HG03457 (cell line): Measurements from ENCODE around the gene OLFML2B.
"Not testable (repeated sequence)": the region's sequence is repeated elsewhere in the genome, so short reads cannot be mapped to it uniquely, and the experiment has no call there.

Source experiments
- ATAC-seq: cut with Tn5 transposase; IDR thresholded peaks from one replicate; pipeline ENCODE4 v1.9.1; 2021; ENCODE audit warnings: moderate number of reproducible peaks; ENCODE audit not compliant: unreplicated experiment

Gene OLFML2B

DNA sequence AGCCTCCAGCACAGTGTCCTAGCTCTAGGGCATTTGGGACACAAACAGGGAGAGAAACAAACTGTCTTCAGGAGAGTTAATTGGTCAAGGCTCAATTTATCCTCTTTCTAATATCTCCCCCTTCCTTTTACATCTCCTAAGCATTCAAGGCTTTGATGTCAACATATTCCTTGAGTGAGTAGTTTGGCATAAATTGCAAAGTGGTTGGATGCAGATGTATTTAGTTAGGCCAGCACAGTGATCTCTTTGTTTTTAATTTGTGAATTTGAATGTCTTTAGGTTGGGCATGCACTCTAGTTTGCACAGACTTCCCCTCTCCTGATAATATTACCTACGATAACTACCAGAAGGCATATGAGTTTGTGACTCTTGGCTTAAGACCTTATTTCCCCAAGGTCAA, 12.5 kb upstream of the OLFML2B start:
- ATAC-seq: no peak

DNA sequence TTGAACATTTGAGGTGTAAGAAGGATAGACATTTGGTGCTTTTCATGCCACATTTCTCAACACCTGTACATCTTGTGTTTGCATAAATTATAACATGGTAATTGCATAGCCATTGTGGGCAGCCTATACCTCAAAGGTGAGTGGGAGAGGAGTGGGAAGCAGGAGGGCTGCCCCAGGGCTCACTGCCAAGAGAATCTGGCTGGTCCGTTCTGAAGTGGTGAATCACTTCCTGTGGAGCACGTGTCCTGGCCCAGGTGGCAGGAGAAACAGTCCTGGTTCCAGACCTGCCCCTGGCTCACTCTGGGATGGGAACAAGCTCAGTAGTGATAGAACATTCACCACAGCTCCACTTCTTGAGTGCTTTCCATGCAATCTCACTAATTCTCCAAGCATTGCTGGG, 11.6 kb upstream of the OLFML2B start:
- ATAC-seq: no peak

DNA sequence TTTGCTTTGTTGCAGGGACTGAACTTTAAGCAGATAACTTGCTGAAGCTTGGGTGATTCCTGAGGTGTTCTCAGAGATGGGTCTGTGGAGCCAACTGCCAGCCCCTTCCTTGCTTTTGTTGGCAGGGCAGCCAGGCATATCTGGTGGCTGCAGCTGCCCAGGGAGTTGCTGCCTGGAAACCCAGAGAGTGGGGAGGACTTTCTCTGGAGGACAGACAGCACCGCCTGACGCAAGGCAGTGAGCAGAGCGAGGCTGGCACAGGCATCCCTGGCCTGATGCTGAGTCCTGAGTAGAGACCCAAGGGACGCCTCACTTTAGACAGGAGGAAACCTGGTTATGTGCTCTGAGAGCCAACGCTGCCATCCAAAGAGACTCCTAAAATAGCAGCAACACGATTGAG, 9.8 kb upstream of the OLFML2B start:
- ATAC-seq: no peak

DNA sequence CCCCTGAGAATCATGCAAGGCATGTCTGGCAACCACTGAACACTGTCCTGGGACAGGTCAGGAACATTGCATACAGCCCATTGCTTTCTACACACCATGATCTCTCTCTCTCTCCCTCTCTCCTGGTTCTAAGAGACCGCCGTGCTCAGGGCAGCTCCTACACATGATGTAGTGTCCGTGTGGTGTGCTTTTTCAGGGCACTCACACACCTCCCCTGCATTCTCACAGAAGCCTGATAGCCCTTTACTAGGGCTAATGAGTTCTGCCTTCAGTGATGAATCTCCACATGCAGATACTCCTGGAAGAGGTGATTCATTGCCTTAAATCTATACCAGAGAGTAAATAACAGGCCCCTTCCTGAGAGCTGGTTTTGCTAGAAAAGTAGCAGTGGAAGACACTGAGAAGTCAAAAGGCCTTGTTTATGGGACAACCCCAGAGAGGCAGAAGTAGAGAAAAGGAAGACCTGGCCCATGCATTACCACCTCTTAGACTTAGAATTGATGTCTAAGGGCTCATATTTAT, 7.2 kb upstream of the OLFML2B start:
- ATAC-seq: no peak

DNA sequence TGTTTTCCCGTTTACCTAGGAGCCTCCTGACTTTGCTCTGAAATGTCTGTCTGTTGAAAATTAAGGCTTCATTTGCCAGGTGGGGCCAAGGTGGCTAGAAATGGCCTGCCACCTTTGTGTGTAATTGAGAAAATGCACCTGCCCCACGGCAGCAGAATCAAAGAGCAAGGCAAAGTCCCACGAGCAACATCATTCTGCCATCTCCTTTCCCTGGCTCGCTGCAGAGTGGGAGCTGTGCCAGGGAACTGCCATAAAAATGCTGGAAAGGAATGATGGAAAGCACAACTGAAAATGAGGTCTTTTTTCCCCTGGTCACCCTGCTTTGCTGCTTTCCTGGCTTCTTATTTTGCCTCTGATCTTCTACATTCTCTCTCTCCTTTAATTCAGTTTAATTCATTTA, 5.5 kb upstream of the OLFML2B start:
- ATAC-seq: no peak

DNA sequence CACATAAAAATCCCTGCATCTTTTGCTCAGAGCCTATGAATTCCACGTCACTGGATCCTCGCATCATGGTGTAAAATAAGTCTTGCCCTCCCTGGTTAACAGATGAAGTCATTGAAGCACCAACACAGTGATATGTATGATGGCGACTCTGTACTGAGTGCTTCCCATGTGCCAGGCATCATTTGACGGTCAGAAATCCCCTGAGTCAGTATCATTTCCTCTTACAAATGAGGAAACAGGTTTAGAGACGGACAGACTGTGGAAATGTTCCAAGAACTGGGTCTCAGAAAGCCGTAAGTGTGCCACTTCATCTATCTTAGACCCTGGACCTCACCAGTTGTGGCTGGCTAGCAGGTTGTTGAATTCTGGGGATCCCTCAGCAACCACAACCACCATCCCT, 5.1 kb upstream of the OLFML2B start:
- no peak for ATAC-seq

DNA sequence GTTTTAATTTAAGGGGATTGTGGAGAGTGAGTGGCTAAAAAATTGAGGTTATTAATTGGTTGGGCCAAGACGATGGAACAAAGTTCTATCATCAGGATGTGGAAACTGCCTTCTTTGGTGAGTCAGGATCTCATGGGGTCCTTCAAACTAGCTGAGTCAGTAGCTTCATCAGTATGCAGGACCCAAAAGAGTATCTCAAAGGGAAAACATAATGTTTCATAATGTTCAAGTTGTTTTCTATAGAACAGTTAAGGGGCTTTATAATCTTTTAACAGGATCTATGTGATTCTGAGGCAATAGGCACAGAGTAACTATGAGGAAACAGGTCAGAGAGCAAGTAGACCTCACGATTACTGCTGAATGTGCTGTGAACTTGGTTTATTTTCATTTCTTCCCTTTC, 3.2 kb upstream of the OLFML2B start:
- ATAC-seq: no peak

DNA sequence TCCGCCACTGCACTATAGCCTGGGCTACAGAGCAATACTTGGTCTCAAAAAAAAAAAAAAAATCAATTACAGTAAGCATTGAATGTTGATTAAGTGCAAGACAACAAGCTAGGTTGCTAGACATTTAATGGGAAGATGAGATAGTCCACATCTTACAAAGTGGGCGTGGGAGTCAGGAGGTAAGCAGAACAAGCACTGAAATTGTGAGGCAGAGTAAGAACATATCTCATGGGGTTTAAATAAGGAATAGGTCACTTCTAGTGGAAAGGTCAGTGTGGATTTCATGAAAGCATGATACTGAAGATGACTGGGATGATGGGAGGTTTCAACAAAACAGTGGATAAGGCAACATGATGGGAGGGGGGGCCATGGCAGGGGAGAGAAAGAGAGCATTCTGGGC, 1.9 kb upstream of the OLFML2B start:
- ATAC-seq: no peak

DNA sequence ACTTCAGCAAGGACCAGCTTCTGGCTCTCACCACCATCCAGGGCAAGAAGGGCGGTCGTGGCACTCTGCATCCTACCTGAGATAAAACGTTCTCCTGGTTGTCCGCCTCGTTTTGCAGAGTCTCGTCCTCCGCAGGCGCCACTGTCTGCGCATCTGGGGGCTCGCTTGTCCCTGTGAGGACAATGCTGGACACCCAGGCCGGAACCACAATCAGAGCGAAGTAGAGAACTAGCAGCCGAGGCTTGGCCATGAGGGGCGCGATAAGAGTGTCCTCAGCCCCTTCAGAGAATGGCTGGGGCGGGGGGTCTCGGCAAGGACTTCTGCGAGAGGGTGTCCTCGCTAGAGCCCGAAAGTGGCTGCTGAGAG, 505 bp downstream of the OLFML2B start:
- no peak for ATAC-seq

DNA sequence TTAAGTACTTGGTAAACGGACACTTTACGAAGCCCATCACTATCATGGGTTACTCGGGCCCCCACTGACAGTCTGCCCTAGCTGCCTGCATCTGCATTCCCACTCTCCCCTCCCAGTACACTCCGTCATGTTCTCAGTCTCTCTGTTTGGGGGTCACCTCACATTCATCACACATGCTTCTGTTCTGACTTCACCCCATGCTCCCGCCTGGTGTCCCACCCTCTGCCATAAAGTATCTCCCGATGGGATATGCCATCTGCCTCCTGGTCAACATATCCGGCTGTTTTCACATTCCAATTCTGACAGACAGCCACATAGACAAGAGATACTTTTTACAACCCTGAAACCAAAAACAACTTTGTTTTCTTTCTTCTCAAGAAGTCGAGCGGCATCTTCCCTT, 1.0 kb downstream of the OLFML2B start:
- no peak for ATAC-seq

DNA sequence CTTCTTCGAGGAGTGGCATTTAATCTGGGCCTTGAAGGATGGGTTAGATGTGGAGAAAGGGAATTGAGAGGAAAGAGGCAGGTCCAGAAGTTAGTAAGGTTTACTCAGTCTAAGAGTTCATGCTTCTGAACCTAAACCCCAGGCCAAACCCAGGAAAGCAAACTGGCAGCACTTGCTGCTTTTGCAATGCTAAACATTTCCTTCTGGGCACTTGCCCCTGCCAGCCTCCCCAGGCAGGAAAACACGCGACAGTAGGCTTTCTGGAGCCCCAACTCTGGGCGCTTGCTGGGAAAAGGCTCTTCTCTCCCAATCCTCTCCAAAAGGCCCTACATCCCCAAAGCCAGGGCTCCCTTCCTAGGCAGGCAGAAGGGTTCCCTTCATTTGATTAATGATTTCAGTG, 2.5 kb downstream of the OLFML2B start:
- no peak for ATAC-seq

DNA sequence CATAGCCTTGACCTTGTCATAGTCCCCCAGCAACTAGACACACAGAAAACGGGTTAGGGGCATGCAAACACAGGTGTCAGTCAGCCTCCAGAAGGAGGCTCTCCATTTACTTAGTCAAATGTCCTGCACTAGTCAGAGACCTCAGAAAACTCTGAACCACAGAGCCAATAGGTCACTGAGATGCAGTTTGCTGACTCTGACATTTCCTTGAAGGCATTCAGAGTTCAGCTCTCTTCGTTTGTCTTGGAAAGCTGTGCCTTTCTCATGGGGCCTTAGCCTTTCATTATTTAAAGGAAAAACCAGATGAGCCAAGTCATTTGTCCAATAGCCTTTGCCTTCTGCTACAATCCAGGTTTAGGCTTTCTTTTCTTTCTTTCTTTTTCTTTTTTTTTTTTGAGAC, 3.5 kb downstream of the OLFML2B start:
- ATAC-seq: no peak

DNA sequence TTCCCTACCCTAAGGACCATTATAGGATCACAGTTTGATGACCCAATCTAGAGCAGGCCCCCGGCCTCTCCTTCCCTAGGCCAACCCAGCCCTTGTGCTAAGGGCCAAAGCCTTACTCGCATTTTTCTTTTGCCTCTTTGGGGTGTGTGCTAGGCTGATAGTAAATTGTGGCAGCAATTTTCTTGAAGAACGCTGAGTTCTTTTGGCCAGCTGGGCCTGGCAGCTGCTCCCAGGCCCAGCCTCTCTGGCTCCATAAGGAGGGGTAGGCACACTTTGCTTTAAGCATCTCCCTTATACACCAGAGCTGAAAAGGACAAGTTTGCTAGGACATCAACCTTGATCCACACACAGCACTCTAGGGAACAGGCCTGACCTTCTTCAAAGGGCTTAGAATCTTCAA, 4.2 kb downstream of the OLFML2B start:
- ATAC-seq: no peak

DNA sequence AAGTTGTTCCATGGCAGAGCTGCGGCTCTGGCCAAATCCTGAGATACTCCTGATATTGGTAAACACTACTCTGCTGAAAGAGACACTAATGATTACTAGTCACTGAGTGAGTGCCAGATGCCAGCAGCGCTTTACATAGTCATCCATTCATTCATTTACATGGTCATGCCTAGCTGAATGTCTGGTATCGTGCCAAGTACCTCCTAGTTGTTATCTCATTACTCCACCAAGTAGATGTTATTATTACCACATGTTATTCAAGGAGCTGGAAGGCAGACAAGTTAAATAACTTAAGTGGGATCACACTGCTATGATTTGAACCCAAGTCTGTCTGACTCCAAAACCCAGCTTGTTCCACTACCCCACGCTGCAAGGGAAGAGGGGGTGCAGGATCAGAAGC, 4.7 kb downstream of the OLFML2B start:
- no peak for ATAC-seq

DNA sequence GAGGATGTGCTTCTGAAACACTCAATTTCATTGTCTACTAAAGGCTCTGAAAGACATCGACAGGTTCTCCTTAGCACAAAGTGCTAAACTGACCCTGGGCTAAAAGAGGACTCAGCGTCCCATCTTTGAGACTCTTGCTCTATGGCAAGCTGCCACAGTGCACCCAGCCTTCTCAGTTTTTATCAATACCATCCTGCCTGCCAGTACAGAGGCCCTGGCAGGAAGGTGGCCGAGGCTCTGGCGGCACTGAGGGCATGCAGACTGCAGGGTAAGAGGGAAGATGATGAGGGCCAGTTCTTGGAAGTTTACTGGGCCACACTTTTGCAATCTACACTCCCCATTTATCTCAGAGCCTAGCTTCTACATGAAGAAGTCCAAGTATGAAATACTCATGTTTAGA, 5.3 kb downstream of the OLFML2B start:
- no peak for ATAC-seq

DNA sequence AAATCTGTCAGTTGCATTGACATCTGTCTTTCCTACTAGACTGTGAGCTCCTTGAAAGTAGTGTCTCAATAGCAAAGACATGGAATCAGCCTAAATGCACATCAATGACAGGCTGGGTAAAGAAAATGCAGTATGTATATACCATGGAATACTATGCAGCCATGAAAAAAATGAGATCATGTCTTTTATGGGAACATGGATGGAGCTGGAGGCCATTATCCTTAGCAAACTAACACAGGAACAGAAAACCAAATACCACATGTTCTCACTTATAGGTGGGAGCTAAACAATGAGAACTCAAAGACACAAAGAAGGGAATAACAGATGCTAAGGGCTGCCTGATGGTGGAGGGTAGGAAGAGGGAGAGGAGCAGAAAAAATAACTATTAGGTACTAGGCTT, 5.9 kb downstream of the OLFML2B start:
- ATAC-seq: not testable (repeated sequence)

DNA sequence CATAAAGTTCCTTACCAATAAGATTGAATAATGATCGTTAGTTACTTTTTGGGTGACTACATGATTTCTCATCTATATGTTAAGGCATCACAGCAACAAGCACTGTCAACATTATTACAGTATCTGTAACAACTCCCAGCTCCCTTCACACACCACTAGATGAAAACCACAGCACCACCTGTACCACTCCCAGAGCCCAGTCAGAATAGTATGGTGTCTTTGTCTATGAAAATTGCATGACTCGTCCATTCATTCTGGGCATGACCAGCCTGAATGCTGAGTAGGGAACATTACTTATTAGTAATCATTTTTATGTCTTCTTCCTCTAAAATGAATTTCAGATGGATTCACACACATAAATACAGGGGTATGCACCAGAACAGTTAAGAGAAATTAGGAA, 7.0 kb downstream of the OLFML2B start:
- no peak for ATAC-seq

DNA sequence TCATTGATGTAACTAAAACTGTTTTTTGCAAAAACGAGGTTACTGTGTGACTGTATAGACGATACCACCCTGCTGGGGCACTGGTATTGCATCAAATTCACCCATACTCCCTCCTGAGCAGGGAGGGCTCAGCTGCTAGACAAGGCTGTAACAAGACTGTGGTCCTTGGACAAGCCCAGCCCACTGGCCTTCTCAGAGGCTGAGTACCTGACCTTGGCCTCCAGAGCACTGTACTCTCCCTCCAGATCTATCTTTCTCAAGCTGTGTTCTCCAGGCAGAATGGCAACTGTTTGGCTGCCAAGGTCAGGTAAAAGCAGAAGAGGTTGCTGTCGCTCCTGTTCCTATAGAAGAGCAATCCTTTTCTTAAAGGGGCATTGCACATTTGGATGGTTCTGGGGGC, 8.5 kb downstream of the OLFML2B start:
- no peak for ATAC-seq

DNA sequence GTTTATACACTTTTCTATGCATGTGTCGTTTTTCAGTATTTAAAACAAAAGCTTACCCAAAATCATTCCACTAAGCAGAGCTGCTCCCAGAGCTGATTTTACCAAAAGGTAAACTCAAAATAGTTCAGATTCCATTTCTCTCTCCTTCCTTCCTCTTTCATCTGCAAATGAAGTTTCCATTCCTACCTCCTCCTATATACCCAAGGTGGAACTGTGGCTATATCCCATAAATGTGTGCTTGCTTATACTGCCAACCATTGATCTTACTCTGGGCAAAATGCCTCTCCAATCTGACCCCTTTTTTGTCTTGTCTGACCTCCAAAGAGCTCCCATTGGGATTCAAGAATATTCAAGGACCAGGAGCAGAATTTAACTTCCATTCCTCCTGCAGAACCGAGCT, 9.5 kb downstream of the OLFML2B start:
- ATAC-seq: no peak

DNA sequence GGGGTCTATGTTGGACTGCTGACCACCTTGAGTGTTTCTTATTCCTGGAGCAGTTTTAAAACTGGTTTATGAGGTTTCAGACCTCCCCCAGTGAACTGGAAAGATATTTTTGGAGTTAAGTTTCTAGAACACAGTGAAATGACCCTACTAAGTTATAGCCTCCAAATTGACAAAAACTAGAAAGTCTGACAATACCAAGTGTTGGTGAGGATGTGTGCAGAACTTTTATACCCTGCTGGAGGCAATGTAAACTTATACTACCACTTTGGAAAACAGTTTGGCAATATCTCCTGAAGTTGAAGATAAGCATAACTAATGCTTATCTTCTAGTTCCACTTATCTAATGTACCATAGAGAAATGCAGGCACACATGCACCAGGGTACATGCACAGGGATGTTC, 10.4 kb downstream of the OLFML2B start:
- ATAC-seq: no peak

DNA sequence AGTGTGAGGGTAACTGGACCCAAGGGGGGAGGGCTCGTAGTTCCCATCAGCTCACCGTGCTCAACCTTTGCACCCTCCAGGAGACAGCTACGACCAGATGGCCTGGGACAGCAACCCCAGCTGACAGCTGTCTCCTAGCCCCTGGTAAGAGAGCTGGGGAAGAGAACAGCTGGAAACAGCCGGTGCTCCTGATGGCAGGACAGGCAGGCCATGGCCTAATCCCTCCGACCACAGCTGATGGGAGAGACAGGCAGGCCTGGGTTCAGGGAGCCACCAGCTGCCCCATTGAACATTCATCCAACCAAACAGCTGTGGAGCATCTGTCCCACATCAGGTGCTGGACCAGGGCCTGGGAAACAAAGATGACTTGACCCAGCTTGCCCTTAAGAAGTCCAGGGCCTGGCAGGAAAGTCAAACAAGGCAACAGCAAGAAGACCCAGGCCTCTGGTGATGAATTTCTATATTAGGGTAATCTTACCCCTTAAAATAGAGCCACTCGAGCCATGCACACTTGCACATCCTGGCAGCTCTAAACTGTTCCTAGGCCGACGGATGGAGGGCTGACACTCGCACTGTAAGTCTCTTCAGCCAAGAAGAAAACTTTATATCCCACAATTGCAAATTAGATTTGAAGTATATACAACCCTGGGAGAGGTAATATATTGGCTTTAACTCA, 12.2 kb downstream of the OLFML2B start:
- no peak for ATAC-seq

DNA sequence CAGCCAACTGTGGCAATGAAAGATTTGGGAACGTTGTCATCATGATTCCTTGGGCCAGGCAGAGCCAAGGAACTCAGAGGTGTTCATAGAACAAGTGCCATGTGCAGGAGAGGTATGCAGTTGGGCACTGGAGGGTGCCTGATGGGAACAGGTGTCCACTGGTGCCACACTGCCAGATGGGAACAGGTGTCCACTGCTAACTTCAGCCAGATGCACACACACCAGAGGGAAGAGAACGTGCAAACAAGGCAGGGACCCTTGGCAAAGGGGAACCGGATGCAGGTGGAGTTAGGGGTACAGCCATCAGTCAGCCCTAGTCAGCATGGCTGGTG, 13.5 kb downstream of the OLFML2B start:
- ATAC-seq: no peak

DNA sequence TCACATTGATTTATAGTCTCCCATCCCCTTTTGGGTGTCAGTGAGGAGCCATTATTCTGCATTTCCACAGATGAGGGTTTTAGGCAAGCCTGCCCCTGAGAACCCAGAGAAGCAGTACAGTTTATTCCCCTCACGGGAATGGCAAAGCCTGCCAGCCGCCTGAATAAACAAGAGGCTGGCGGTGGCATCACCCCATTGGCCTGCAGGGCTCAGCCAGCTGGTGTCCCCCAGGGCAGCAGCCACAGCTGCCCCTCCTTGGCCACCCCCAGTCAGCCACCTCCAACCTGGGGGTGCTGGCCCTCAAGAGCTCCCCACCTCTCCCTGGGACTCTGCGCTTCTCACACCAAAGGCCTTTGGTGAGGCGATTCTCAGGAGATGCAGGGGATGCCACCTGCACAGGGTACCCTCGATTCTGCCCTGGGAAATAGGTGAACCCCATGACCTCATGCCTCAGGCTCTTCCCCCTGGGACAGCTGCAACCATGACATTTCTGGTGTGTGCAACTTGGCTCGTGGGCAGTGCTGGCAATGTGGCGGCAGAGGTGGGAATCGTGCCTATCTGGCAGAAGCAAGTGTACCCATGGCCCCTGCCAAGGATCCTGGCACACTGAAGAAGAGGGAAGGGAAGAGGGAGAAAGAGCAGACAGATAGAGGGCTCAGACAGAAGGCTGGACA, 14.0 kb downstream of the OLFML2B start:
- ATAC-seq: no peak
